ENCODE results near the gene FLNB.

FLNB gene

GRCh38 chr3:58168498-58168897 lies 160.3 kb downstream of the FLNB start:
- TF ChIP-seq CTCF (IDR thresholded peaks at IDR 0.05; ENCODE audit: insufficient read depth, low read depth, low read length, missing control alignments), result no peak
- DNase-seq (ENCODE audit: low read depth), result no peak
- H3K4me3 ChIP-seq (ENCODE audit: low read depth, low read length), result no peak overlapping the region

GRCh38 chr3:58169371-58169770 lies 161.1 kb downstream of the FLNB start:
- no peak overlapping the region for H3K4me3 ChIP-seq (ENCODE audit: low read depth, low read length)
- no peak for DNase-seq (ENCODE audit: low read depth)
- no peak for TF ChIP-seq CTCF (IDR thresholded peaks at IDR 0.05; ENCODE audit: insufficient read depth, low read depth, low read length, missing control alignments)

GRCh38 chr3:58170376-58170775 lies 162.2 kb downstream of the FLNB start:
- DNase-seq (ENCODE audit: low read depth), result no peak
- H3K4me3 ChIP-seq (ENCODE audit: low read depth, low read length), result no peak overlapping the region
- TF ChIP-seq CTCF (IDR thresholded peaks at IDR 0.05; ENCODE audit: insufficient read depth, low read depth, low read length, missing control alignments), result no peak

- no peak overlapping the region for H3K4me3 ChIP-seq (ENCODE audit: low read depth, low read length)
- no peak for TF ChIP-seq CTCF (IDR thresholded peaks at IDR 0.05; ENCODE audit: insufficient read depth, low read depth, low read length, missing control alignments)
- no peak for DNase-seq (ENCODE audit: low read depth)
Measured at GRCh38 chr3:58171126-58171525, 162.9 kb downstream of the FLNB start.

- no peak for TF ChIP-seq CTCF (IDR thresholded peaks at IDR 0.05; ENCODE audit: insufficient read depth, low read depth, low read length, missing control alignments)
- no peak overlapping the region for H3K4me3 ChIP-seq (ENCODE audit: low read depth, low read length)
- no peak for DNase-seq (ENCODE audit: low read depth)
Measured at GRCh38 chr3:58173029-58173668, 164.9 kb downstream of the FLNB start.

GRCh38 chr3:58173669-58174398 lies 165.6 kb downstream of the FLNB start:
- peak; percentile 63 for TF ChIP-seq CTCF (IDR thresholded peaks at IDR 0.05; ENCODE audit: insufficient read depth, low read depth, low read length, missing control alignments)
- DNase-seq (ENCODE audit: low read depth), result peak; percentile 68
- no peak overlapping the region for H3K4me3 ChIP-seq (ENCODE audit: low read depth, low read length)

GRCh38 chr3:58175187-58175436 lies 166.9 kb downstream of the FLNB start:
- DNase-seq (ENCODE audit: low read depth), result no peak
- H3K4me3 ChIP-seq (ENCODE audit: low read depth, low read length), result no peak overlapping the region
- TF ChIP-seq CTCF (IDR thresholded peaks at IDR 0.05; ENCODE audit: insufficient read depth, low read depth, low read length, missing control alignments), result no peak
